Anterior cingulate cortex (tissue), 58 donors: ENCODE results near the gene HELZ.

Experiments
- DNase-seq, 58 donors: peaks; one replicate each; lab custom pipeline; 2025; lab: John Stamatoyannopoulos, UW

The HELZ gene

GRCh38 chr17:67232441-67232840 lies 12.6 kb downstream of the HELZ start:
- DNase-seq: no peak

GRCh38 chr17:67229109-67229955 lies 15.7 kb downstream of the HELZ start:
- no peak for DNase-seq

GRCh38 chr17:67227488-67227887 lies 17.5 kb downstream of the HELZ start:
- no peak for DNase-seq

GRCh38 chr17:67225316-67225715 lies 19.7 kb downstream of the HELZ start:
- DNase-seq: no peak

- no peak for DNase-seq
Observed at GRCh38 chr17:67224736-67225135, 20.3 kb downstream of the HELZ start.

- DNase-seq: no peak
Observed at GRCh38 chr17:67223924-67224323, 21.1 kb downstream of the HELZ start.

GRCh38 chr17:67221062-67221998 lies 23.7 kb downstream of the HELZ start:
- peak in 5 of 58 donors; percentile 1 to 28 (median 4) for DNase-seq

GRCh38 chr17:67218385-67218950 lies 26.5 kb downstream of the HELZ start:
- DNase-seq: peak in 5 of 58 donors; percentile 1 to 33 (median 20)

- no peak for DNase-seq
Observed at GRCh38 chr17:67217446-67217845, 27.6 kb downstream of the HELZ start.

GRCh38 chr17:67216578-67217320 lies 28.2 kb downstream of the HELZ start:
- DNase-seq: no peak

- DNase-seq: peak in 1 of 58 donors; percentile 33
Observed at GRCh38 chr17:67215991-67216421, 29.0 kb downstream of the HELZ start.

GRCh38 chr17:67212714-67213417 lies 32.1 kb downstream of the HELZ start:
- DNase-seq: no peak

GRCh38 chr17:67212231-67212630 lies 32.8 kb downstream of the HELZ start:
- no peak for DNase-seq

GRCh38 chr17:67211742-67212141 lies 33.3 kb downstream of the HELZ start:
- no peak for DNase-seq

GRCh38 chr17:67210915-67211314 lies 34.1 kb downstream of the HELZ start:
- DNase-seq: no peak

- DNase-seq: no peak
Observed at GRCh38 chr17:67208232-67208631, 36.8 kb downstream of the HELZ start.

GRCh38 chr17:67203818-67204217 lies 41.2 kb downstream of the HELZ start:
- no peak for DNase-seq

- no peak for DNase-seq
Observed at GRCh38 chr17:67202503-67202902, 42.5 kb downstream of the HELZ start.

GRCh38 chr17:67200727-67201301 lies 44.2 kb downstream of the HELZ start:
- DNase-seq: no peak
